Measurements from ENCODE around the gene MRPL3. TPM values are rescaled to one million over a fixed set of nuclear protein-coding genes. Genes with fewer than 3 reads are reported as not detected.

MRPL3 gene
- total and polyA plus RNA-seq, 7 donors, result 61.8 to 86.9 (median 73.8) TPM

GRCh38 chr3:131454501-131454900, 48.3 kb downstream of the MRPL3 start:
- H3K27ac ChIP-seq, result no peak overlapping the region
- H3K9me3 ChIP-seq, result no peaks in the 10 kb centered on the region
- H3K4me1 ChIP-seq, result peaks cover 0 to 6% (median 0%) of the 10 kb centered on the region in 4 donors
- no peaks in the 10 kb centered on the region for H3K27me3 ChIP-seq
- H3K36me3 ChIP-seq, result peaks cover 0 to 13% (median 0%) of the 10 kb centered on the region in 4 donors
- intact Hi-C loops (cut with DNase I), result no loop called here
- no peak for DNase-seq
- no peak overlapping the region for H3K4me3 ChIP-seq
- no peak for TF ChIP-seq POLR2A (IDR thresholded peaks at IDR 0.05)
- TF ChIP-seq EP300 (IDR thresholded peaks at IDR 0.05), result no peak
- no peak for TF ChIP-seq POLR2AphosphoS5 (IDR thresholded peaks at IDR 0.05)
- no peak for TF ChIP-seq CTCF (IDR thresholded peaks at IDR 0.05)

- Histone ChIP-seq H3K36me3 (peaks cover 0 to 4% (median 0%) of the 10 kb centered on the region in 4 donors), H3K9me3 (no peaks in the 10 kb centered on the region), H3K4me1 (peaks cover 0 to 6% (median 0%) of the 10 kb centered on the region in 4 donors), H3K4me3 (no peak overlapping the region), H3K27me3 (no peaks in the 10 kb centered on the region), H3K27ac (no peak overlapping the region)
- TF ChIP-seq POLR2A (IDR thresholded peaks at IDR 0.05) (no peak), CTCF (IDR thresholded peaks at IDR 0.05) (no peak), EP300 (IDR thresholded peaks at IDR 0.05) (no peak)
- no peak for DNase-seq
- intact Hi-C loops (cut with DNase I), result no loop called here
- 82 to 87% methylated on average over 4 of the region's 4 CpGs for WGBS, 2 donors
Observed at GRCh38 chr3:131453533-131453932, 49.2 kb downstream of the MRPL3 start.

GRCh38 chr3:131447349-131447748, 55.4 kb downstream of the MRPL3 start:
- WGBS, 2 donors, result 92 to 98% methylated on average over 2 of the region's 2 CpGs
- Histone ChIP-seq H3K9me3 (peaks cover 0 to 8% (median 2%) of the 10 kb centered on the region in 4 donors), H3K27me3 (no peaks in the 10 kb centered on the region), H3K4me1 (no peaks in the 10 kb centered on the region), H3K36me3 (no peaks in the 10 kb centered on the region), H3K4me3 (no peak overlapping the region), H3K27ac (no peak overlapping the region)
- no peak for DNase-seq
- TF ChIP-seq EP300 (IDR thresholded peaks at IDR 0.05) (no peak), POLR2AphosphoS5 (IDR thresholded peaks at IDR 0.05) (no peak), CTCF (IDR thresholded peaks at IDR 0.05) (no peak)
- intact Hi-C loops (cut with DNase I), result no loop called here

- Histone ChIP-seq H3K9me3 (peaks cover 0 to 8% (median 2%) of the 10 kb centered on the region in 4 donors), H3K36me3 (no peaks in the 10 kb centered on the region), H3K4me3 (no peak overlapping the region), H3K27ac (no peak overlapping the region), H3K27me3 (no peaks in the 10 kb centered on the region), H3K4me1 (no peaks in the 10 kb centered on the region)
- TF ChIP-seq CTCF (IDR thresholded peaks at IDR 0.05) (no peak), POLR2AphosphoS5 (IDR thresholded peaks at IDR 0.05) (no peak), EP300 (IDR thresholded peaks at IDR 0.05) (no peak), POLR2A (IDR thresholded peaks at IDR 0.05) (no peak)
- 90 to 91% methylated on average over 4 of the region's 4 CpGs for whole genome bisulfite sequencing, 2 donors
- no peak for DNase-seq
- intact Hi-C loops (cut with DNase I), result no loop called here
Observed at GRCh38 chr3:131444180-131444579, 58.6 kb downstream of the MRPL3 start.

- no peaks in the 10 kb centered on the region for H3K9me3 ChIP-seq
- no peak for TF ChIP-seq CTCF (IDR thresholded peaks at IDR 0.05)
- TF ChIP-seq POLR2A (IDR thresholded peaks at IDR 0.05), result no peak
- no peak for TF ChIP-seq POLR2AphosphoS5 (IDR thresholded peaks at IDR 0.05)
- no peak for TF ChIP-seq EP300 (IDR thresholded peaks at IDR 0.05)
- no peak for DNase-seq
- H3K4me1 ChIP-seq, result no peaks in the 10 kb centered on the region
- H3K27ac ChIP-seq, result no peak overlapping the region
- H3K27me3 ChIP-seq, result no peaks in the 10 kb centered on the region
- intact Hi-C loops (cut with DNase I), result no loop called here
- 84 to 85% methylated on average over 1 of the region's 1 CpG for WGBS, 2 donors
- H3K4me3 ChIP-seq, result no peak overlapping the region
- no peaks in the 10 kb centered on the region for H3K36me3 ChIP-seq
Observed at GRCh38 chr3:131439084-131439483, 63.7 kb downstream of the MRPL3 start.
